GM12865 (cell line): ENCODE measurements around the gene MBIP.

Experiments used
- DNase-seq: peaks from one replicate; pipeline ENCODE4 v3.0.0; 2010; ENCODE audit warnings: low read depth
- H3K4me3 ChIP-seq: 2 replicates; pipeline ENCODE4 v1.5.1; 2011; ENCODE audit warnings: mild to moderate bottlenecking, low read depth, low read length, control low read depth
- TF ChIP-seq, protein P1 (sequence below): IDR thresholded peaks from 2 replicates; pipeline ENCODE4 v1.5.1; 2011; ENCODE audit warnings: low read length, control low read depth, low read depth, inconsistent platforms; ENCODE audit not compliant: insufficient read depth; ENCODE audit errors: missing control alignments

Gene MBIP

DNA sequence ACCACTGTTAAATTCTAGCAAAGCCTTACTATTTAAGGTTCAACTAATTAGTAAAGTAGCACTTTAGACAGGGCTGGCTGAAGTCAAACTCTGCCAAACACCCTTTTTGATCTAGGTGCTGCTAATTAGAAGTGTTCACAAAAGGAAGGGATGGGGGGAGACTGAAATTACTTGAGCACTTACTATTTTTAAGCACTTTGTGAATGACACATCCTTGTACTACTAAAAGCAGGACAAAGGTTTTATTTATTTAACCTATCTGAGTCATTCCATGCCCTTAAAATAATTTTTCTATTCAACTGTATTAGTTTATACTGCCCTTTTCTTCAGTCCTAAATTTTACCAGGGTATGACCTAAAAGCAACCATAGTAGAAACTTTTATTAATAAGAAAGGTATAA is 20.1 kb downstream of the MBIP start:
- DNase-seq, result no peak
- TF ChIP-seq, protein P1, sequence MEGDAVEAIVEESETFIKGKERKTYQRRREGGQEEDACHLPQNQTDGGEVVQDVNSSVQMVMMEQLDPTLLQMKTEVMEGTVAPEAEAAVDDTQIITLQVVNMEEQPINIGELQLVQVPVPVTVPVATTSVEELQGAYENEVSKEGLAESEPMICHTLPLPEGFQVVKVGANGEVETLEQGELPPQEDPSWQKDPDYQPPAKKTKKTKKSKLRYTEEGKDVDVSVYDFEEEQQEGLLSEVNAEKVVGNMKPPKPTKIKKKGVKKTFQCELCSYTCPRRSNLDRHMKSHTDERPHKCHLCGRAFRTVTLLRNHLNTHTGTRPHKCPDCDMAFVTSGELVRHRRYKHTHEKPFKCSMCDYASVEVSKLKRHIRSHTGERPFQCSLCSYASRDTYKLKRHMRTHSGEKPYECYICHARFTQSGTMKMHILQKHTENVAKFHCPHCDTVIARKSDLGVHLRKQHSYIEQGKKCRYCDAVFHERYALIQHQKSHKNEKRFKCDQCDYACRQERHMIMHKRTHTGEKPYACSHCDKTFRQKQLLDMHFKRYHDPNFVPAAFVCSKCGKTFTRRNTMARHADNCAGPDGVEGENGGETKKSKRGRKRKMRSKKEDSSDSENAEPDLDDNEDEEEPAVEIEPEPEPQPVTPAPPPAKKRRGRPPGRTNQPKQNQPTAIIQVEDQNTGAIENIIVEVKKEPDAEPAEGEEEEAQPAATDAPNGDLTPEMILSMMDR, result no peak
- H3K4me3 ChIP-seq, result no peak overlapping the region

DNA sequence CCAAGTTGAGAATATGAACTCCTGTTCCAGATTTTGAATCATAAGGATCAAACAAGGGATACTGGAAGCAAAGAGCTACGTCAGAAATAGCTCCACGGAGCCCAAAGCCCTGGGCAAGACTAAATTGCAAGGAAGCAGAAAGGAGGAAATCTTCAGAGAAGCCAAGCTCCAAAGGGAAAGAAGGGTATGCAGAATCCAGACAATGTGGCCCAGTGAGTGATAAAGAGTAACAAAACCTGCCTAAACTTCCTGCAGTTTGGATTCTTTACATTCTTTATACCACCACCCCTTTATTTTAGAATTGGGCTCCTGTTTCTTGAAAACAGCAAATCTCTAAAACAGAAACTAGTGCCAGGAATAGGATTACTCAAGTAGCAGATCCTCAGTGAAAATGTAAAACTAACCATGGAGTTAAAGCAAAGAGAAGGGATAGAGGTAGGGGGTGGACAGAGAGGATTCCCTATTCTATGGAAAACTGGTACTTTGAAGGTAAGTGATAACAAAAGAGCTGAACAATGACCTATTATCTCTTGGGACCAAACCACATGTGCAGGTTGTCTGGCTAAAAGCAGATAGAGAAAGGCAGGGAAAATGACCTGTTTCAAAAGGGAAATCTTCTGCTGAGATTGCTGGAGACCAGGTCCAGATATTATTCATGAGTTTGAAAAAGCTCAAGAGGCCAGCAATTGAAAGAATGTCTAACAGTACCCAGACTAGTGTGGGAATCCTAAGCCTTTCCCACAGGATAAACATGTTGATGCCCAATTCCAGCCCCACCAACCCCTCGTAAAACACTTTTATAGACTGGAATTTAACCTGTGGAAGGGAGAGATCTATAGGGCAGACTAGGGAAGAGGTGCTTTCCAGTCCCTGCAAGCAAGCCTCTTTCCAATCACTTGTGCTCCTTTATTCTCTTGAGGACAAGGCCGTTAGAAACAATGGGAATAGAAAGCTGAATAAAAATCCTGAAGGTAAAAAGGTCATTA is 24.5 kb downstream of the MBIP start:
- TF ChIP-seq, protein P1, result no peak
- no peak overlapping the region for H3K4me3 ChIP-seq
- DNase-seq, result no peak

DNA sequence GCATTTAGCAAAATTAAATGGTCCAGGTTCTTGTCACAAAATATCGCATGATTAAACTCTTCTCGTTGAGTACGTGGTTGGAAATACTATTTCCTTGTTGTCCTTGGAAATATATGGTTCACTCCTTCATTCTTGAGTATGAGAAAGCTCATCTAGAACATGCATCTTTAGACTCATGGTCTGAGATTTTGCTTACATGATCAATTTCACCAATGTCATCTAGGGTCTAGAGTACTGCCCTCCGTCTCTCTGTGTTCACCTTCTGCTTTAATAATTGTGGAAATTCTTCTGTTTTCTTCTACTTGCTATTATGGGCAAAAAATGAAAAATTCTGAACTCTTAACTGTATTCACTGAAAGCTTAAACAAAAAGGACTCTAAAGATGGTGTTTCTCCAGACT is 25.9 kb downstream of the MBIP start:
- TF ChIP-seq, protein P1, result no peak
- no peak for DNase-seq
- no peak overlapping the region for H3K4me3 ChIP-seq

DNA sequence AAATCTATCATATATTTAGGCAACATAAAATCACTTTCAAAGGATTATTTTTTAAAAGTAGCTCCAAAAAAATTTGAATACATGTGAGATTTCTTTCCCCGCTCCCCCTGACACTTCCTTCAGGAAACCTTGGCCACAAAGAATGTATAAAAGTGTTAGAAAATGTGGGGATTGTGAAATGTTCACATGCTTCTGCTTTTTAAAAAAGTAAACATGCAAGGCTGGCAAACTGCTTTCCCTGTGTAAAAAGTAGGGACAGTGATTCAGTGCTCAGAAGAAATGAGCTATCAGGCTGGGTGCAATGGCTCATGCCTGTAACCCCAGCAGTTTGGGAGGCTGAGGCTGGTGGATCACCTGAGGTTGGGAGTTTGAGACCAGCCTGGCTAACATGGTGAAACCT is 26.6 kb downstream of the MBIP start:
- TF ChIP-seq, protein P1, result no peak
- no peak overlapping the region for H3K4me3 ChIP-seq
- no peak for DNase-seq

DNA sequence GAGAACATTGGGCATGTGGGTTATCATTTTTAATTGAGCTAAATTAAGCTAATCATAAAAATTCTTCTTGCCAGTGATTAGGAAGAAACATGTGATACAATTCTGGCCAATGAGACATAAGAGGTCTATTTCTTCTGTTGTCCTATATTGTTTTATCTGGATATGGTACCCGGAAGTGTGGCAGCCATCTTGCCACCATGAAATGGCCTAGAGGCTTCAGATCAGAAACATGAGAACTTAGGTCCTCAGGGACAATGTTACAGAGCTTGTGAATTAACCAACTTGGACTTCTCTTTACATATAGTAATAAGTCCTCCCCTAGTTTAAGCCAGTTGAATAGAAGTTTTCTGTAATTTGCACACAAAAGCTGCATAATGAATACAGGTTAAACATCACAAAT is 30.5 kb downstream of the MBIP start:
- DNase-seq, result no peak
- TF ChIP-seq, protein P1, result no peak

DNA sequence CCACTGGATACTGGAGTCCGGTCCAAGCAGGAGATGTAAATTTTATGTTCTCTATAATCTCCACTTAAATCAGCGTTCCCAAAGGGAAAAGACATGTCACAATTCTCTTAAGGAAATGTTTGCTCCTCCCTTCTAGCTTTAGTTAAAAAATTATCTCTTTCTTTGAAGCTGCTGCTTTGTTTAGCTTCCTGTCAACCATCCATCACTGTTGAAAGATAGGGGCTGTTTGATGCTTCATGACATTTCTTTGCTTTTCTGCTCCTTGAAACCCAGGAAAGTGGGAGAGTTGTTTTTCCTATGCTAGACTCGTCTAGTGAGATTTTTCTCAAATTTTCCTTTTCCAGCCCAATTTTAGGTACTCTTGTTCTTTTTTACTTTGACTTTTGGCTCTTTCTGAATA is 31.9 kb downstream of the MBIP start:
- DNase-seq, result no peak
- TF ChIP-seq, protein P1, result no peak
- H3K4me3 ChIP-seq, result no peak overlapping the region

More for the DNA sequence above, 30.5 kb downstream of the MBIP start:
- H3K4me3 ChIP-seq, result no peak overlapping the region

DNA sequence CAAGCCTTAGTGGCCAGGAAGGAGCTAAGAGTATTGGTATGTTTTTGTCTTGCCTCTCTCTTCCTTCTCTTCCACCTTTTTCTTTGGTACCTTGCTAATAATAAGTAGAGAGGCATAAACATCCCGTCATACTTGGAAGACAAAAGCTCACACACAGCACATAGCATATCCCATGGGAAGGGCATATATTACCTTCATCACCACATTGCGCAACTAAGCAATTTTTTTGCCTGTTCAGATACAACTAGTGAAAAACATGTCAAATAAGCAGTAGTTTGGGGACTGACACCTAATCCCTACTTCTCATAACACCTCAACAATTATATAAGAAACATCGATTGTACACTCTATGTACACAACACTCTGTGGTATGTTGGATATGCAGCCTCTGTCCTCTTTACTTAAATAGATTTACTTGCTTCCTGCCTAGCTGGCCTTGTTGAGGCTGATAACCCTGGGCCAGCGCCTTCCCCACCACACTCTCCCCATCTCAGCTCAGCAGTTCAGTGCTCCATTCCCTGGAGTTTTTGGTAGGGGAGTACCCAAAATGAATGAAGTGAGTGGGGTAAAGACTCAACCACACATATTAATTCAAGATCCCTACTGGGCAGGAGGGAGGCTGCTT is 35.4 kb downstream of the MBIP start:
- TF ChIP-seq, protein P1, result no peak
- no peak for DNase-seq
- H3K4me3 ChIP-seq, result no peak overlapping the region
